H9 (cell line): ENCODE measurements around the gene IGFL4. TPM values are rescaled to one million over a fixed set of nuclear protein-coding genes. Genes with fewer than 3 reads are reported as not detected.

Experiments used
- DNase-seq: peaks from one replicate; pipeline ENCODE4 v3.0.0-alpha.2; 2017
- H2AFZ ChIP-seq: one replicate; pipeline ENCODE4 v1.6.1; 2013; ENCODE audit warnings: mild to moderate bottlenecking, low read length, control low read depth, moderate library complexity
- H2AK5ac ChIP-seq: 2 replicates; pipeline ENCODE4 v1.6.1; 2013; ENCODE audit warnings: low read length, control low read depth, mixed read lengths; ENCODE audit not compliant: insufficient read length
- H2BK120ac ChIP-seq: one replicate; pipeline ENCODE4 v1.6.1; 2013; ENCODE audit warnings: low read depth, mild to moderate bottlenecking, low read length, control low read depth, inconsistent platforms; ENCODE audit not compliant: poor library complexity, severe bottlenecking
- H2BK12ac ChIP-seq: 2 replicates; pipeline ENCODE4 v1.6.1; 2013; ENCODE audit warnings: low read length, control low read depth, mixed read lengths, low read depth; ENCODE audit not compliant: insufficient read length
- H2BK15ac ChIP-seq: 2 replicates; pipeline ENCODE4 v1.6.1; 2013; ENCODE audit warnings: low read depth, low read length, control low read depth
- H2BK20ac ChIP-seq: one replicate; pipeline ENCODE4 v1.6.1; 2013; ENCODE audit warnings: low read depth, mild to moderate bottlenecking, low read length, control low read depth, inconsistent platforms; ENCODE audit not compliant: poor library complexity, severe bottlenecking
- H2BK5ac ChIP-seq: 2 replicates; pipeline ENCODE4 v1.6.1; 2013; ENCODE audit warnings: low read length, control low read depth, mixed read lengths; ENCODE audit not compliant: insufficient read length
- H3K14ac ChIP-seq: 2 replicates; pipeline ENCODE4 v1.6.1; 2013; ENCODE audit warnings: low read length, control low read depth; ENCODE audit not compliant: insufficient read depth
- H3K18ac ChIP-seq: 2 replicates; pipeline ENCODE4 v1.6.1; 2013; ENCODE audit warnings: low read depth, mild to moderate bottlenecking, mixed read lengths, low read length, control low read depth; ENCODE audit not compliant: insufficient read length
- H3K23ac ChIP-seq: 2 replicates; pipeline ENCODE4 v1.6.1; 2013; ENCODE audit warnings: low read length, control low read depth, mixed read lengths, low read depth; ENCODE audit not compliant: insufficient read length
- H3K23me2 ChIP-seq: 2 replicates; pipeline ENCODE4 v1.6.1; 2013; ENCODE audit warnings: low read depth, mild to moderate bottlenecking, mixed read lengths, low read length, control low read depth; ENCODE audit not compliant: insufficient read length, poor library complexity, severe bottlenecking
- H3K27ac ChIP-seq: 2 replicates; pipeline ENCODE4 v1.5.1; 2013; ENCODE audit warnings: low read length, control low read depth, mixed read lengths, low read depth; ENCODE audit not compliant: insufficient read length
- H3K27me3 ChIP-seq: 2 replicates; pipeline ENCODE4 v1.6.1; 2013; ENCODE audit warnings: low read length, control low read depth, inconsistent platforms; ENCODE audit not compliant: insufficient read depth
- H3K4ac ChIP-seq: 2 replicates; pipeline ENCODE4 v1.6.1; 2013; ENCODE audit warnings: low read depth, mild to moderate bottlenecking, control low read depth, inconsistent platforms, low read length, moderate library complexity
- H3K4me1 ChIP-seq: 2 replicates; pipeline ENCODE4 v1.6.1; 2013; ENCODE audit warnings: low read length, control low read depth, inconsistent platforms; ENCODE audit not compliant: insufficient read depth
- H3K4me2 ChIP-seq: 2 replicates; pipeline ENCODE4 v1.6.1; 2013; ENCODE audit warnings: low read length, control low read depth, mixed read lengths; ENCODE audit not compliant: insufficient read length, insufficient read depth
- H3K56ac ChIP-seq: 2 replicates; pipeline ENCODE4 v1.6.1; 2013; ENCODE audit warnings: low read depth, mild to moderate bottlenecking, mixed read lengths, low read length, control low read depth; ENCODE audit not compliant: insufficient read length
- H3K79me1 ChIP-seq: 2 replicates; pipeline ENCODE4 v1.6.1; 2013; ENCODE audit warnings: low read depth, mild to moderate bottlenecking, moderate library complexity, low read length, control low read depth, inconsistent platforms; ENCODE audit not compliant: insufficient read depth, poor library complexity, severe bottlenecking
- H3K79me2 ChIP-seq: 2 replicates; pipeline ENCODE4 v1.6.1; 2013; ENCODE audit warnings: low read length, control low read depth, inconsistent platforms; ENCODE audit not compliant: insufficient read depth
- H3K9ac ChIP-seq: 2 replicates; pipeline ENCODE4 v1.6.1; 2013; ENCODE audit warnings: low read length, control low read depth, mixed read lengths; ENCODE audit not compliant: insufficient read length; ENCODE audit errors: extremely low read depth
- H3K9me3 ChIP-seq: one replicate; pipeline ENCODE4 v1.6.1; 2013; ENCODE audit warnings: low read depth, low read length, inconsistent platforms; ENCODE audit not compliant: control insufficient read depth
- H3T11ph ChIP-seq: one replicate; pipeline ENCODE4 v1.6.1; 2013; ENCODE audit warnings: mild to moderate bottlenecking, low read length, control low read depth, inconsistent platforms
- H4K20me1 ChIP-seq: one replicate; pipeline ENCODE4 v1.6.1; 2013; ENCODE audit not compliant: control insufficient read depth, insufficient read length, insufficient read depth
- H4K5ac ChIP-seq: 2 replicates; pipeline ENCODE4 v1.6.1; 2013; ENCODE audit warnings: low read depth, mild to moderate bottlenecking, mixed read lengths, low read length, control low read depth; ENCODE audit not compliant: insufficient read length
- H4K8ac ChIP-seq: replicated peaks from 2 replicates; pipeline ENCODE4 v1.6.1; 2013; ENCODE audit warnings: low read length, control low read depth, mixed read lengths, low read depth; ENCODE audit not compliant: insufficient read length
- H4K91ac ChIP-seq: 2 replicates; pipeline ENCODE4 v1.6.1; 2013; ENCODE audit warnings: low read depth, mild to moderate bottlenecking, moderate library complexity, mixed read lengths, low read length, control low read depth; ENCODE audit not compliant: insufficient read length
- H3K27ac Mint-ChIP-seq, 3 experiments: 2 replicates in 2 of 3; 3 replicates in 1 of 3; pipeline ENCODE4 v1.8.0; 2020 to 2021; ENCODE audit warnings: mixed read lengths in 3 of 3, mild to moderate bottlenecking in 1 of 3, moderate library complexity in 1 of 3
- H3K27me3 Mint-ChIP-seq: 2 replicates; pipeline ENCODE4 v1.8.0; 2021; ENCODE audit warnings: low read depth, mild to moderate bottlenecking, moderate library complexity, mixed read lengths
- H3K36me3 Mint-ChIP-seq, 3 experiments: 2 replicates in 2 of 3; 3 replicates in 1 of 3; pipeline ENCODE4 v1.8.0; 2020 to 2021; ENCODE audit warnings: low read depth in 3 of 3, mixed read lengths in 3 of 3; ENCODE audit not compliant: insufficient read depth in 1 of 3
- H3K4me1 Mint-ChIP-seq, 2 experiments: 2 replicates each; pipeline ENCODE4 v1.8.0; 2020; ENCODE audit warnings: mixed read lengths in 2 of 2
- H3K4me3 Mint-ChIP-seq, 2 experiments: 2 replicates in 1 of 2; 3 replicates in 1 of 2; pipeline ENCODE4 v1.8.0; 2020 to 2021; ENCODE audit warnings: mild to moderate bottlenecking in 2 of 2, mixed read lengths in 2 of 2, moderate library complexity in 1 of 2
- H3K9me3 Mint-ChIP-seq, 2 experiments: 2 replicates in 1 of 2; 3 replicates in 1 of 2; pipeline ENCODE4 v1.8.0; 2020; ENCODE audit warnings: mild to moderate bottlenecking in 2 of 2, mixed read lengths in 2 of 2, moderate library complexity in 1 of 2
- WGBS: extraction: QIAGEN DNeasy Blood & Tissue Kit; methylation state at CpG from one replicate; pipeline ENCODE4 v1.1.7; 2013; ENCODE audit warnings: missing lambda C conversion rate, low lambda C conversion rate, mixed read lengths; ENCODE audit not compliant: insufficient read length; ENCODE audit errors: extremely low coverage; 5-methylcytosine and 5-hydroxymethylcytosine counted together
- total RNA-seq: library from RNA; stranded (reverse); gene quantifications from 2 replicates; pipeline ENCODE4 v1.2.1, GENCODE V29; 2021
- TF ChIP-seq, protein P1 (sequence below): fragments of 200-600 bp; sonication (generic); conservative IDR thresholded peaks from 3 replicates; pipeline ENCODE4 v1.8.0; 2021; ENCODE audit warnings: antibody characterized with exemption, mild to moderate bottlenecking

Gene IGFL4
- total RNA-seq, 1 experiment from 2014 or later, result 0.33 TPM

DNA sequence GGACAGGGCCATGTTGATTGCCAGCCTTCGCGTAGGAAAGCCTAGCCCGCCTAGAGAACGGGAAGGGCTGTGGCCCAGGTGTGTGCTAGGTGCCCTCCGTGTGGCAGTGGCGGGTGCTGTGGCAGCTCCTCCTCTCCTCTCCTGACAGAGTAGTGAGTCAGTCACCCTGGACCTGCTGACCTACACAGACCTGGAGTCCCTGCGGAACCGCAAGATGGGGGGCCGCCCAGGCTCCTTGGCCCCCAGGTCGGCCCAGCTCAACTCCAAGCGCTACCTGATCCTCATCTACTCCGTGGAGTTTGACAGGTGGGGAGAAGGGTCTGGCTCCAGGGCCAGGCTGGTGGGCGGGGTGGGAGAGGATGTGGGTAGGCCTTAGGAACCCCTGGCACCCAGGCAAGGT lies 34.4 kb downstream of the IGFL4 start:
- H3K4me1 Mint-ChIP-seq, result peaks cover 0 to 5% of the 10 kb centered on the region in 2 experiments; a peak in 2 of 4 replicates
- no peak overlapping the region for H3K18ac ChIP-seq
- no peaks in the 10 kb centered on the region for H3K9me3 Mint-ChIP-seq
- H3K27ac ChIP-seq, result no peak overlapping the region
- H3T11ph ChIP-seq, result no peak overlapping the region
- no peaks in the 10 kb centered on the region for H3K4me1 ChIP-seq
- H3K79me2 ChIP-seq, result no peaks in the 10 kb centered on the region
- no peak overlapping the region for H2BK12ac ChIP-seq
- no peak overlapping the region for H3K23ac ChIP-seq
- H3K56ac ChIP-seq, result no peak overlapping the region
- H3K27me3 Mint-ChIP-seq, result no peaks in the 10 kb centered on the region
- H2BK15ac ChIP-seq, result no peak overlapping the region
- H2AFZ ChIP-seq, result no peak overlapping the region
- no peak overlapping the region for H4K5ac ChIP-seq
- no peak overlapping the region for H2BK120ac ChIP-seq
- H4K20me1 ChIP-seq, result no peaks in the 10 kb centered on the region
- H3K79me1 ChIP-seq, result no peaks in the 10 kb centered on the region
- H3K27ac Mint-ChIP-seq, result no peak overlapping the region
- no peaks in the 10 kb centered on the region for H3K23me2 ChIP-seq
- TF ChIP-seq, protein P1, sequence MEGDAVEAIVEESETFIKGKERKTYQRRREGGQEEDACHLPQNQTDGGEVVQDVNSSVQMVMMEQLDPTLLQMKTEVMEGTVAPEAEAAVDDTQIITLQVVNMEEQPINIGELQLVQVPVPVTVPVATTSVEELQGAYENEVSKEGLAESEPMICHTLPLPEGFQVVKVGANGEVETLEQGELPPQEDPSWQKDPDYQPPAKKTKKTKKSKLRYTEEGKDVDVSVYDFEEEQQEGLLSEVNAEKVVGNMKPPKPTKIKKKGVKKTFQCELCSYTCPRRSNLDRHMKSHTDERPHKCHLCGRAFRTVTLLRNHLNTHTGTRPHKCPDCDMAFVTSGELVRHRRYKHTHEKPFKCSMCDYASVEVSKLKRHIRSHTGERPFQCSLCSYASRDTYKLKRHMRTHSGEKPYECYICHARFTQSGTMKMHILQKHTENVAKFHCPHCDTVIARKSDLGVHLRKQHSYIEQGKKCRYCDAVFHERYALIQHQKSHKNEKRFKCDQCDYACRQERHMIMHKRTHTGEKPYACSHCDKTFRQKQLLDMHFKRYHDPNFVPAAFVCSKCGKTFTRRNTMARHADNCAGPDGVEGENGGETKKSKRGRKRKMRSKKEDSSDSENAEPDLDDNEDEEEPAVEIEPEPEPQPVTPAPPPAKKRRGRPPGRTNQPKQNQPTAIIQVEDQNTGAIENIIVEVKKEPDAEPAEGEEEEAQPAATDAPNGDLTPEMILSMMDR, result no peak
- H3K27me3 ChIP-seq, result no peaks in the 10 kb centered on the region
- H4K8ac ChIP-seq, result no peak overlapping the region
- no peak for DNase-seq
- WGBS, result no CpG with 5 or more reads among the region's 13 CpGs
- H2AK5ac ChIP-seq, result no peak overlapping the region
- no peak overlapping the region for H4K91ac ChIP-seq
- H3K9me3 ChIP-seq, result no peaks in the 10 kb centered on the region
- no peak overlapping the region for H2BK20ac ChIP-seq
- H3K4me3 Mint-ChIP-seq, result no peak overlapping the region
- peaks cover 17 to 47% (median 28%) of the 10 kb centered on the region in 3 experiments for H3K36me3 Mint-ChIP-seq
- no peak overlapping the region for H3K4me2 ChIP-seq
- H3K14ac ChIP-seq, result no peak overlapping the region
- no peak overlapping the region for H2BK5ac ChIP-seq
- no peak overlapping the region for H3K9ac ChIP-seq
- no peak overlapping the region for H3K4ac ChIP-seq
